Spleen (tissue), 11 donors: ENCODE measurements around the gene MAP2. TPM values are rescaled to one million over a fixed set of nuclear protein-coding genes. Genes with fewer than 3 reads are reported as not detected.

Experiments used
- DNase-seq: peaks from one replicate; pipeline ENCODE4 v3.0.0-alpha.2; 2020
- H3K27ac ChIP-seq, 8 donors: fragments of 200-600 bp; sonication (generic) in 7 of 8; 1 replicate in 4 of 8; 2 replicates in 4 of 8; pipeline versions ENCODE4 v1.5.0 to v1.8.0; 2016 to 2021; ENCODE audit warnings: inconsistent platforms in 4 of 8, mild to moderate bottlenecking in 4 of 8, moderate library complexity in 1 of 8
- H3K27me3 ChIP-seq, 7 donors: fragments of 200-600 bp; sonication (generic) in 6 of 7; replicated peaks in 1 of 7; 1 replicate in 4 of 7; 2 replicates in 3 of 7; pipeline versions ENCODE4 v1.5.0 to v1.8.0; 2016 to 2021; ENCODE audit warnings: inconsistent platforms in 3 of 7, mild to moderate bottlenecking in 1 of 7
- H3K36me3 ChIP-seq, 6 donors: fragments of 200-600 bp; sonication (generic) in 5 of 6; 1 replicate in 4 of 6; 2 replicates in 2 of 6; pipeline versions ENCODE4 v1.5.0 to v1.8.0; 2016 to 2021; ENCODE audit warnings: inconsistent platforms in 2 of 6
- H3K4me1 ChIP-seq, 6 donors: fragments of 200-600 bp; sonication (generic) in 5 of 6; 1 replicate in 3 of 6; 2 replicates in 3 of 6; pipeline versions ENCODE4 v1.5.0 to v1.8.0; 2016 to 2021; ENCODE audit warnings: inconsistent platforms in 3 of 6
- H3K4me3 ChIP-seq, 8 donors: fragments of 200-600 bp; sonication (generic) in 7 of 8; 1 replicate in 4 of 8; 2 replicates in 4 of 8; pipeline versions ENCODE4 v1.5.0 to v1.8.0; 2016 to 2021; ENCODE audit warnings: inconsistent platforms in 4 of 8, mild to moderate bottlenecking in 4 of 8, moderate library complexity in 2 of 8
- H3K9me3 ChIP-seq, 8 donors: fragments of 200-600 bp; sonication (generic) in 7 of 8; 1 replicate in 4 of 8; 2 replicates in 4 of 8; pipeline versions ENCODE4 v1.5.0 to v1.8.0; 2016 to 2021; ENCODE audit warnings: inconsistent platforms in 4 of 8
- CTCF ChIP-seq, 11 experiments: fragments of 200-600 bp in 7 of 11; fragments of 450-650 bp in 4 of 11; sonication (generic) in 4 of 11; IDR thresholded peaks in 8 of 11; conservative IDR thresholded peaks in 3 of 11; 1 replicate in 7 of 11; 2 replicates in 4 of 11; pipeline versions ENCODE4 v1.4.0 to v1.8.0; 2016 to 2021; ENCODE audit warnings: antibody characterized with exemption in 11 of 11, inconsistent platforms in 4 of 11, mild to moderate bottlenecking in 1 of 11
- POLR2A ChIP-seq, 3 donors: fragments of 450-650 bp; IDR thresholded peaks; one replicate each; pipeline ENCODE4 v1.5.1; 2017; ENCODE audit warnings: antibody characterized with exemption in 3 of 3, mild to moderate bottlenecking in 1 of 3
- POLR2AphosphoS5 ChIP-seq, 3 donors: sonication (generic); formaldehyde crosslinking; IDR thresholded peaks; one replicate each; pipeline ENCODE4 v1.5.1; 2017; ENCODE audit warnings: antibody characterized with exemption in 3 of 3
- WGBS, 5 donors: extraction: QIAGEN DNeasy Blood & Tissue Kit in 3 of 5; methylation state at CpG; one replicate each; pipeline versions ENCODE4 v1.1.5 to v1.1.7; 2013 to 2018; 5-methylcytosine and 5-hydroxymethylcytosine counted together
- intact Hi-C: fragments of 100-400 bp; cut with DNase I; formaldehyde crosslinking; loops from one replicate; pipeline ENCODE4 v1.15.0; 2023; ENCODE audit warnings: low total_unique reads
- polyA plus RNA-seq, 3 donors: library from polyadenylated mRNA; stranded (reverse); fragments of 200-250 nt; gene quantifications; one replicate each; pipeline ENCODE4 v1.2.1, GENCODE V29; 2013
- total RNA-seq, 7 donors: library from RNA; depleted of rRNA in 3 of 7; stranded (reverse); fragments of >200 nt in 3 of 7; fragmentation: NEBNext Ultra II Directional in 4 of 7; extraction: Animal tissue kit (Norgen Biotek cat#: 25700) in 4 of 7; gene quantifications; one replicate each; pipeline versions ENCODE4 v1.1.0 to v1.2.1, GENCODE V29; 2016 to 2021
- donor health status: healthy with polysubstance abuse.
- donor health status: DM: no; HTN: no; CAD: no; lungs with moderate emphysema.
- donor health status: DM: no; HTN: no; CAD: no.
- donor health status: Bipolar disorder and iron deficiency.
- donor health status: healthy.
- donor health status: DM: no; HTN: no; CAD: no.
- donor health status: DM: yes; HTN: yes; CAD: no.

Gene MAP2
- total and polyA plus RNA-seq, 10 donors, result 0.38 to 5.0 (median 1.9) TPM

- H3K4me3 ChIP-seq, result no peak overlapping the region
- peaks cover 0 to 12% (median 6%) of the 10 kb centered on the region in 8 donors for H3K9me3 ChIP-seq
- no peak overlapping the region for H3K27ac ChIP-seq
- no peak for DNase-seq
- H3K4me1 ChIP-seq, result no peaks in the 10 kb centered on the region
- intact Hi-C loops, result no loop called here
- no peak for TF ChIP-seq CTCF (IDR thresholded peaks at IDR 0.05 in 8 of 11, conservative IDR thresholded peaks at IDR 0.05 in 3 of 11)
- TF ChIP-seq POLR2AphosphoS5 (IDR thresholded peaks at IDR 0.05), result no peak
- no peak for TF ChIP-seq POLR2A (IDR thresholded peaks at IDR 0.05)
- H3K36me3 ChIP-seq, result no peaks in the 10 kb centered on the region
- 49 to 64% (median 58%) methylated on average over 5 of the region's 5 CpGs for WGBS, 5 donors
- H3K27me3 ChIP-seq, result no peaks in the 10 kb centered on the region
Measured at GRCh38 chr2:209613649-209614305, 189.9 kb downstream of the MAP2 start.

DNA sequence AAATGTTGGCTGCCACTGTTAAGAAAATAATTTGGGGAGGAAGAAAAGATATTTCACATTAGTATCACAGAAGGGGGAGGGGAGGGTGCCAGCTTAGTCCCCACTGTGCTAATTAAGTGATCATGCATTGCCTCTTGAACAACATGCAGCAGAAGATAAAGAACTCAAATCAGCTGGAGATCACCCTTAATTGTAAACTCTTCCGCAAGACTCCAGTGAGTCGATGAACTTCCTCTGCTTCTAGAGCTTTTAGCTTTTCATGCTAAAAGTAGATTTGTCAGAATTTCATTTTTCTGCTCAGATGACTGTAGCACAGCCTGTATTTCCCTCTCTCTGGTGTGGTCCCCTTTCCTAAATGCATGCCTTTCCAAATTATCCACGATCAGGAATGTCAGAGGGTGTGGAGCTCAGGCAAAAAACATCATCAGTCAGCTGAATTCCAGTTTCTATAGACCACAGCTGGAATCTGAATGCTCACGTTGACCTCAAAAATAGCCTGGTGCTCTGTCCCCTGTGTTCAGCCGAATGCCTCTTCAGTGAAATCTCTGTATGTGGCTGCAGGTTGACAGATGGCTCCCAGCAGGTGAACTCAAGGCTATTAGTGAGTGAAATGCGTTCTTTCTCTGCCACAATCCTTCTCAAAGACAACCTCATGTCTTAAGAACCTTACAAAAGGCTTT, 191.0 kb downstream of the MAP2 start:
- no peak for TF ChIP-seq POLR2AphosphoS5 (IDR thresholded peaks at IDR 0.05)
- no peak for TF ChIP-seq CTCF (IDR thresholded peaks at IDR 0.05 in 8 of 11, conservative IDR thresholded peaks at IDR 0.05 in 3 of 11)
- no peak for TF ChIP-seq POLR2A (IDR thresholded peaks at IDR 0.05)
- DNase-seq, result no peak

DNA sequence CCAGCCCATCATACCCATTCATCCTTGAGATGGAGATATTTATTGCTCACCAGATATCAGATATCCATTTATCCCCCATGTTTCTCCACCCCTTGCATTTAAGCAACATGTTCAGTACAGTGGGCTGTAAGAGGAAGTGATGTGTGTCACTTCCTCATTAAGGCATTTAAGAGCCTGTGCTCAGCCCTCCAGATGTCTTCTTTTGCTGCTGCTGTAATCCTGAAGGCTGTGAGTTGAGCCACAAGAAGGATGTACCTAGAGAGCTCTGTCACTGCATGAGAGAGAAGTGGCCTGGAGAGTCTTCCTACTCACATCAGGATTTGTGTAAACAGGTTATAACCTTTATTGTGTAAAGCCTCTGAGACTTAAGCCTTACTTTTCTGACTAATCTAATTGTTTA, 195.9 kb downstream of the MAP2 start:
- TF ChIP-seq POLR2A (IDR thresholded peaks at IDR 0.05) (no peak), CTCF (IDR thresholded peaks at IDR 0.05 in 8 of 11, conservative IDR thresholded peaks at IDR 0.05 in 3 of 11) (no peak), POLR2AphosphoS5 (IDR thresholded peaks at IDR 0.05) (no peak)
- Histone ChIP-seq H3K4me1 (no peaks in the 10 kb centered on the region), H3K36me3 (no peaks in the 10 kb centered on the region), H3K27ac (no peak overlapping the region), H3K4me3 (no peak overlapping the region), H3K9me3 (peaks cover 0 to 12% (median 6%) of the 10 kb centered on the region in 8 donors), H3K27me3 (no peaks in the 10 kb centered on the region)
- intact Hi-C loops, result no loop called here
- no peak for DNase-seq

More for the DNA sequence above, 191.0 kb downstream of the MAP2 start:
- Histone ChIP-seq H3K4me1 (no peaks in the 10 kb centered on the region), H3K4me3 (no peak overlapping the region), H3K27me3 (no peaks in the 10 kb centered on the region), H3K27ac (no peak overlapping the region), H3K9me3 (peaks cover 0 to 12% (median 6%) of the 10 kb centered on the region in 8 donors), H3K36me3 (no peaks in the 10 kb centered on the region)
- intact Hi-C loops, result no loop called here
- 33 to 44% (median 39%) methylated on average over 6 of the region's 6 CpGs for WGBS, 5 donors

- Histone ChIP-seq H3K9me3 (no peaks in the 10 kb centered on the region), H3K4me3 (no peak overlapping the region), H3K27ac (no peak overlapping the region), H3K27me3 (no peaks in the 10 kb centered on the region), H3K36me3 (no peaks in the 10 kb centered on the region), H3K4me1 (no peaks in the 10 kb centered on the region)
- TF ChIP-seq POLR2AphosphoS5 (IDR thresholded peaks at IDR 0.05) (no peak), CTCF (IDR thresholded peaks at IDR 0.05 in 8 of 11, conservative IDR thresholded peaks at IDR 0.05 in 3 of 11) (no peak), POLR2A (IDR thresholded peaks at IDR 0.05) (no peak)
- WGBS, 5 donors, result 83 to 96% (median 90%) methylated on average over 4 of the region's 4 CpGs
- intact Hi-C loops, result no loop called here
- no peak for DNase-seq
Measured at GRCh38 chr2:209624192-209624938, 200.5 kb downstream of the MAP2 start.
